WTC11 (cell line): Measurements from ENCODE around the gene CPD. TPM values are rescaled to one million over a fixed set of nuclear protein-coding genes. Genes with fewer than 3 reads are reported as not detected.
"Not testable (repeated sequence)": the region's sequence is repeated elsewhere in the genome, so short reads cannot be mapped to it uniquely, and the experiment has no call there.

Experiments
- ATAC-seq: fragments of 200-7000 bp; cut with Tn5 transposase; 2 replicates; pipeline ENCODE4 v1.10.0; 2021; ENCODE audit warnings: mild to moderate bottlenecking, moderate library complexity
- CTCF ChIA-PET: fragments of 300-600 bp; sonication (Branson Sonifier 250); formaldehyde crosslinking; loops from one replicate; lab custom pipeline; 2021; ENCODE audit warnings: antibody characterized with exemption; lab: Charles Lee
- POLR2A ChIA-PET: fragments of 350-600 bp; sonication (Branson Sonifier 250); formaldehyde crosslinking; loops from one replicate; lab custom pipeline; 2021; ENCODE audit warnings: antibody characterized with exemption; lab: Charles Lee
- DNase-seq: peaks from one replicate; pipeline ENCODE4 v3.0.0; 2021; ENCODE audit warnings: low spot score
- H3K27ac Mint-ChIP-seq: 2 replicates; pipeline ENCODE4 v1.8.0; 2021; ENCODE audit warnings: mixed read lengths
- H3K27me3 Mint-ChIP-seq: 2 replicates; pipeline ENCODE4 v1.8.0; 2021; ENCODE audit warnings: low read depth, mild to moderate bottlenecking, moderate library complexity, mixed read lengths
- H3K36me3 Mint-ChIP-seq: 2 replicates; pipeline ENCODE4 v1.8.0; 2021; ENCODE audit warnings: mixed read lengths
- H3K4me1 Mint-ChIP-seq: 2 replicates; pipeline ENCODE4 v1.8.0; 2022; ENCODE audit warnings: mixed read lengths
- H3K4me3 Mint-ChIP-seq: 2 replicates; pipeline ENCODE4 v1.8.0; 2021; ENCODE audit warnings: mild to moderate bottlenecking, moderate library complexity, mixed read lengths
- H3K9me3 Mint-ChIP-seq: 2 replicates; pipeline ENCODE4 v1.8.0; 2021; ENCODE audit warnings: mixed read lengths
- ATF1 ChIP-seq: sonication (generic); formaldehyde crosslinking; IDR thresholded peaks from 2 replicates; pipeline ENCODE4 v1.8.1; 2023; ENCODE audit warnings: mild to moderate bottlenecking, moderate library complexity, missing genetic modification reagents
- CBFB ChIP-seq: sonication (generic); formaldehyde crosslinking; IDR thresholded peaks from 2 replicates; pipeline ENCODE4 v1.8.1; 2022; ENCODE audit warnings: mild to moderate bottlenecking, low read depth, missing genetic modification reagents
- CREM ChIP-seq: sonication (generic); formaldehyde crosslinking; IDR thresholded peaks from 2 replicates; pipeline ENCODE4 v1.8.1; 2022; ENCODE audit warnings: mild to moderate bottlenecking, missing genetic modification reagents, moderate library complexity
- ETV6 ChIP-seq: sonication (generic); formaldehyde crosslinking; IDR thresholded peaks from 2 replicates; pipeline ENCODE4 v1.8.1; 2022; ENCODE audit warnings: mild to moderate bottlenecking, missing genetic modification reagents
- FOXP1 ChIP-seq: sonication (generic); formaldehyde crosslinking; IDR thresholded peaks from 2 replicates; pipeline ENCODE4 v1.8.0; 2022; ENCODE audit warnings: missing genetic modification reagents, mild to moderate bottlenecking, moderate library complexity, borderline replicate concordance
- GTF2I ChIP-seq: fragments of 250-450 bp; sonication (Bioruptor Pico); conservative IDR thresholded peaks from 2 replicates; pipeline ENCODE4 v1.4.0; 2021; ENCODE audit warnings: mild to moderate bottlenecking
- HMGXB4 ChIP-seq: sonication (generic); formaldehyde crosslinking; IDR thresholded peaks from 2 replicates; pipeline ENCODE4 v1.8.1; 2023; ENCODE audit warnings: mild to moderate bottlenecking, moderate library complexity, missing genetic modification reagents
- JAZF1 ChIP-seq: fragments of 250-450 bp; sonication (Bioruptor Pico); IDR thresholded peaks from 2 replicates; pipeline ENCODE4 v1.9.0; 2021; ENCODE audit warnings: moderate library complexity, mild to moderate bottlenecking, inconsistent platforms
- RELA ChIP-seq: sonication (generic); formaldehyde crosslinking; IDR thresholded peaks from 2 replicates; pipeline ENCODE4 v1.8.1; 2022; ENCODE audit warnings: missing genetic modification reagents, mild to moderate bottlenecking, borderline replicate concordance
- TP53 ChIP-seq: sonication (generic); formaldehyde crosslinking; IDR thresholded peaks from 2 replicates; pipeline ENCODE4 v1.8.1; 2023; ENCODE audit warnings: mild to moderate bottlenecking, missing genetic modification reagents
- ZNF232 ChIP-seq: sonication (generic); formaldehyde crosslinking; IDR thresholded peaks from 2 replicates; pipeline ENCODE4 v1.8.0; 2022; ENCODE audit warnings: mild to moderate bottlenecking, missing genetic modification reagents
- ZNF396 ChIP-seq: fragments of 250-450 bp; sonication (Bioruptor Pico); IDR thresholded peaks from 2 replicates; pipeline ENCODE4 v1.8.0; 2021; ENCODE audit warnings: mild to moderate bottlenecking, moderate library complexity, borderline replicate concordance
- total RNA-seq: library from RNA; stranded (reverse); gene quantifications from 3 replicates; pipeline ENCODE4 v1.2.3, GENCODE V29; 2021
- TF ChIP-seq, protein P1 (sequence below): sonication (generic); formaldehyde crosslinking; IDR thresholded peaks from 2 replicates; pipeline ENCODE4 v1.8.0; 2022; ENCODE audit warnings: mild to moderate bottlenecking, missing genetic modification reagents
- TF ChIP-seq, protein P2 (sequence below): fragments of 250-450 bp; sonication (Bioruptor Pico); IDR thresholded peaks from 2 replicates; pipeline ENCODE4 v2.1.2; 2022; ENCODE audit warnings: mild to moderate bottlenecking, moderate library complexity
- TF ChIP-seq, protein P3 (sequence below): sonication (generic); formaldehyde crosslinking; conservative IDR thresholded peaks from 2 replicates; pipeline ENCODE4 v1.8.1; 2022; ENCODE audit warnings: mild to moderate bottlenecking, missing genetic modification reagents
- TF ChIP-seq, protein P4 (sequence below): fragments of 250-450 bp; sonication (Bioruptor Pico); conservative IDR thresholded peaks from 2 replicates; pipeline ENCODE4 v1.9.0; 2021; ENCODE audit warnings: mild to moderate bottlenecking

CPD gene
- total RNA-seq, 1 experiment from 2014 or later, result 36.1 TPM

GRCh38 chr17:30443721-30444120 lies 65.0 kb downstream of the CPD start (continued):
- TF ChIP-seq, protein P1, sequence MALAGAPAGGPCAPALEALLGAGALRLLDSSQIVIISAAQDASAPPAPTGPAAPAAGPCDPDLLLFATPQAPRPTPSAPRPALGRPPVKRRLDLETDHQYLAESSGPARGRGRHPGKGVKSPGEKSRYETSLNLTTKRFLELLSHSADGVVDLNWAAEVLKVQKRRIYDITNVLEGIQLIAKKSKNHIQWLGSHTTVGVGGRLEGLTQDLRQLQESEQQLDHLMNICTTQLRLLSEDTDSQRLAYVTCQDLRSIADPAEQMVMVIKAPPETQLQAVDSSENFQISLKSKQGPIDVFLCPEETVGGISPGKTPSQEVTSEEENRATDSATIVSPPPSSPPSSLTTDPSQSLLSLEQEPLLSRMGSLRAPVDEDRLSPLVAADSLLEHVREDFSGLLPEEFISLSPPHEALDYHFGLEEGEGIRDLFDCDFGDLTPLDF (CRISPR knock-in tag), result no peak
- TF ChIP-seq, protein P2, sequence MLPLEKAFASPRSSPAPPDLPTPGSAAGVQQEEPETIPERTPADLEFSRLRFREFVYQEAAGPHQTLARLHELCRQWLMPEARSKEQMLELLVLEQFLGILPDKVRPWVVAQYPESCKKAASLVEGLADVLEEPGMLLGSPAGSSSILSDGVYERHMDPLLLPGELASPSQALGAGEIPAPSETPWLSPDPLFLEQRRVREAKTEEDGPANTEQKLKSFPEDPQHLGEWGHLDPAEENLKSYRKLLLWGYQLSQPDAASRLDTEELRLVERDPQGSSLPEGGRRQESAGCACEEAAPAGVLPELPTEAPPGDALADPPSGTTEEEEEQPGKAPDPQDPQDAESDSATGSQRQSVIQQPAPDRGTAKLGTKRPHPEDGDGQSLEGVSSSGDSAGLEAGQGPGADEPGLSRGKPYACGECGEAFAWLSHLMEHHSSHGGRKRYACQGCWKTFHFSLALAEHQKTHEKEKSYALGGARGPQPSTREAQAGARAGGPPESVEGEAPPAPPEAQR (CRISPR knock-in tag), result no peak
- no peak for TF ChIP-seq ATF1 (CRISPR knock-in tag)
- TF ChIP-seq FOXP1, result no peak
- TF ChIP-seq ETV6 (CRISPR knock-in tag), result no peak
- TF ChIP-seq CREM, result no peak
- no peak for TF ChIP-seq ZNF396 (CRISPR knock-in tag)
- no peak for TF ChIP-seq TP53 (CRISPR knock-in tag)

DNA sequence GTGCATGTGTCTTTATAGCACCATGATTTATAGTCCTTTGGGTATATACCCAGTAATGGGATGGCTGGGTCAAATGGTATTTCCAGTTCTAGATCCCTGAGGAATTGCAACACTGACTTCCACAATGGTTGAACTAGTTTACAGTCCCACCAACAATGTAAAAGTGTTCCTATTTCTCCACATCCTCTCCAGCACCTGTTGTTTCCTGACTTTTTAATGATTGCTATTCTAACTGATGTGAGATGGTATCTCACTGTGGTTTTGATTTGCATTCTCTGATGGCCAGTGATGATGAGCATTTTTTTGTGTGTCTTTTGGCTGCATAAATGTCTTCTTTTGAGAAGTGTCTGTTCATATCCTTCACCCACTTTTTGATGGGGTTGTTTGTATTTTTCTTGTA lies 67.9 kb downstream of the CPD start:
- DNase-seq, H3K4me3 Mint-ChIP-seq, H3K4me1 Mint-ChIP-seq, ATAC-seq, H3K27ac Mint-ChIP-seq, CTCF ChIA-PET, H3K27me3 Mint-ChIP-seq, POLR2A ChIA-PET, H3K9me3 Mint-ChIP-seq: not testable (repeated sequence)
- H3K36me3 Mint-ChIP-seq, result peaks cover 10% of the 10 kb centered on the region

- H3K36me3 Mint-ChIP-seq, result peaks cover 35% of the 10 kb centered on the region
- ATAC-seq, result no peak
- TF ChIP-seq JAZF1, result no peak
- no peak for TF ChIP-seq ZNF232 (CRISPR knock-in tag)
- no peak for TF ChIP-seq GTF2I
- TF ChIP-seq, protein P3, sequence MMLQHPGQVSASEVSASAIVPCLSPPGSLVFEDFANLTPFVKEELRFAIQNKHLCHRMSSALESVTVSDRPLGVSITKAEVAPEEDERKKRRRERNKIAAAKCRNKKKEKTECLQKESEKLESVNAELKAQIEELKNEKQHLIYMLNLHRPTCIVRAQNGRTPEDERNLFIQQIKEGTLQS (CRISPR knock-in tag), result no peak
- no peak for TF ChIP-seq CBFB (CRISPR knock-in tag)
- no peak for TF ChIP-seq RELA (CRISPR knock-in tag)
- TF ChIP-seq HMGXB4 (CRISPR knock-in tag), result no peak
- TF ChIP-seq, protein P2 (CRISPR knock-in tag), result no peak
- no peak for TF ChIP-seq ATF1 (CRISPR knock-in tag)
- TF ChIP-seq, protein P4, sequence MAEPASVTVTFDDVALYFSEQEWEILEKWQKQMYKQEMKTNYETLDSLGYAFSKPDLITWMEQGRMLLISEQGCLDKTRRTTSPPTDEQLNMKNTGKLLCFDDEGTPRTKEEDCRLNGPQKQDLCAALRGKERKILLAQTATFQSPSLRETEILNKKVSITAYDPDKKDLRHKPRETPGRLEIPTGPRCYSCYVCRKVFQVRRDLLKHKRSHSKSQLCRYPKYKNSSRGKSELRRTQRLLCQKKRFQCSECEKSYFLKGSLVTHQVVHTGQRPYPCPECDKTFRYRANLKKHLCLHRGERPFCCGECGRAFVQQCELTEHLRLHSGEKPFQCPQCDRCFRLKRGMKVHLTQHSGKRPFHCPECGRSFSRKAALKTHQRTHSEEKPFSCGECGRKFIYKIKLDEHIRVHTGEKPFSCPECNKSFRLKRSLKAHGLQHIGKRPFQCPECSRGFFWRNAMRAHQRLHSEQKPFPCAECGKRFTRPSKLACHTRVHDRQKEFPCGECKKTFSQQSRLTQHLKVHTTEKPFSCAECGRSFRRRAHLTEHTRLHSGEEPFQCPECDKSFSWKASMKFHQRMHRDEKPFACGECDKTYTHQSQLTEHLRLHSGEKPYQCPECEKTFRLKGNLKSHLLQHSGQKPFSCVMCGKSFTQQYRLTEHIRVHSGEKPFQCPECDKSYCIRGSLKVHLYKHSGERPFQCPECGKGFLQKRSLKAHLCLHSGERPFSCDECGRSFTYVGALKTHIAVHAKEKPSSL (CRISPR knock-in tag), result no peak
- TF ChIP-seq, all 79 proteins: peak for 0
- no peaks in the 10 kb centered on the region for H3K4me1 Mint-ChIP-seq
- ChIA-PET POLR2A (no interaction called here), CTCF (no interaction called here)
- no peak overlapping the region for H3K4me3 Mint-ChIP-seq
- H3K9me3 Mint-ChIP-seq, result peaks cover 13% of the 10 kb centered on the region
- no peaks in the 10 kb centered on the region for H3K27me3 Mint-ChIP-seq
- H3K27ac Mint-ChIP-seq, result no peak overlapping the region
- DNase-seq, result no peak
Observed at GRCh38 chr17:30449480-30449879, 70.8 kb downstream of the CPD start.
